Activated naive CD4-positive, alpha-beta T cell treated with anti-CD3 and anti-CD28 coated beads for 36 hours (primary cell): ENCODE data around the gene FAF1. TPM values are rescaled to one million over a fixed set of nuclear protein-coding genes. Genes with fewer than 3 reads are reported as not detected.
"Not testable (repeated sequence)": the region's sequence is repeated elsewhere in the genome, so short reads cannot be mapped to it uniquely, and the experiment has no call there.

Experiments
- CTCF ChIA-PET: fragments of 350-600 bp; sonication (Branson Sonifier 250); formaldehyde crosslinking; loops from one replicate; lab custom pipeline; 2021; ENCODE audit warnings: antibody characterized with exemption; lab: Charles Lee
- DNase-seq: peaks from one replicate; pipeline ENCODE4 v3.0.0-alpha.2; 2020
- H3K27ac Mint-ChIP-seq: one replicate; pipeline ENCODE4 v1.8.0; 2021; ENCODE audit warnings: mild to moderate bottlenecking, mixed read lengths
- H3K27me3 Mint-ChIP-seq: one replicate; pipeline ENCODE4 v1.8.0; 2021; ENCODE audit warnings: low read depth, mixed read lengths
- H3K36me3 Mint-ChIP-seq: one replicate; pipeline ENCODE4 v1.8.0; 2021; ENCODE audit warnings: low read depth, mixed read lengths
- H3K4me1 Mint-ChIP-seq: one replicate; pipeline ENCODE4 v1.8.0; 2021; ENCODE audit warnings: low read depth, mixed read lengths
- H3K4me3 Mint-ChIP-seq: one replicate; pipeline ENCODE4 v1.8.0; 2021; ENCODE audit warnings: mild to moderate bottlenecking, moderate library complexity, mixed read lengths
- H3K9me3 Mint-ChIP-seq: one replicate; pipeline ENCODE4 v1.8.0; 2021; ENCODE audit warnings: mixed read lengths
- intact Hi-C: fragments of 100-400 bp; cut with micrococcal nuclease; formaldehyde crosslinking; loops from one replicate; pipeline ENCODE4 v1.15.1; 2023
- total RNA-seq, 2 experiments: library from RNA; stranded (reverse); gene quantifications; one replicate each; pipeline ENCODE4 v1.2.3, GENCODE V29; 2021

The FAF1 gene
- total RNA-seq, 2 experiments from 2014 or later: 87.9 to 90.1 TPM

DNA sequence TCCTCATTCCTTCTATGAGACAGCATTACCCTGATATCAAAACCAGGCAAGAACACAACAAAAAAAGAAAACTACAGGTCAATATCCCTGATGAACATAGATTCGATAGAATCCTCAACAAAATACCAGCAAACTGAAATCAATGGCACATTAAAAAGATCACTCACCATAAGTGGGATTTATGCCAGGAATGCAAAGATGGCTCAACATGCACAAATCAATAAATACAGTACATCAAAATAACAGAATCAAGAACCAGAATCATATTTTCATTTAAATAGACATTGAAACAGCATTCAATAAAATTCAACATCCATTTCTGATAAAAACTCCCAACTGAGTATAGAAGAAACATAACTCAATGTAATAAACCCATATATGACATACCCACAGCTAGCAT is 36.5 kb downstream of the FAF1 start:
- CTCF ChIA-PET: no interaction called here
- no peak for DNase-seq
- H3K27ac Mint-ChIP-seq: no peak overlapping the region

DNA sequence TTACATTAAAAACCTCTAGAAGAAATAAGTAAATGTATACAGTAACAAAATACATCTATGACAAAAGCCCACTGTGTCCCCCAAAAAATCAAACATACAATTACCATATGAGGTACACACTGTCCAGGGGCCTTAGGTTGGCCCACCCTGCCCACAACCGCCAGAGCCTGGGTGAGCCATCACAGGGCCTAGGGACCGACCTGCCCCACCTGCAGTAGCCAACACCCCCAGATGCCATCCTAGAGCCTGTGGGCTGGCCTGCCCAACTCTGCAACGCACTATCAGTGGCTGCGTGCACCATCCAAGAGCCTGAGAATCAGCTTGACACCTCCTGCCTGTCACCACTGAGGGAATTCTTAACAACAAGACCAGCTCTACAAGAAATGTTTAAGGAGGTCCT is 39.0 kb downstream of the FAF1 start:
- intact Hi-C loops: no loop called here

More for the DNA sequence above, 36.5 kb downstream of the FAF1 start:
- Mint-ChIP-seq H3K27me3 (no peaks in the 10 kb centered on the region), H3K4me1 (peaks cover 12% of the 10 kb centered on the region), H3K36me3 (peaks cover 21% of the 10 kb centered on the region), H3K4me3 (no peak overlapping the region), H3K9me3 (peaks cover 17% of the 10 kb centered on the region)
- intact Hi-C loops: no loop called here

DNA sequence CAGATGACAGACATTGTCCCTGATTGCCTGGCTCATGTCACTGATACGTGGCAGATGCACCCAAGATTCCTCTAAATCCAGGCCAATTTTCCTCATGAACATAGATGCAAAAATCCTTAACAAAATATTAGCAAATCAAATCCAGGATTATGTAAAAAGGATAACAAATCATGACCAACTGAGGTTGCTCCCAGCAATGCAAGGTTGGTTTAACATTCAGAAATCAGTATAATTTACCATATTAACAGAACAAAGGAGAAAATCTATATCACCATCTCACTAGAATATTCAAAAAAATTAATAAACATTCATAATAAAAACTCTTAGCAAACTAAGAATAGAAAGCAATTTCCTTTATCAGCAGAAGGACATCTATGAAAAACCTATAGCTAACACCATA is 39.7 kb downstream of the FAF1 start:
- DNase-seq: no peak
- no peak overlapping the region for H3K27ac Mint-ChIP-seq
- intact Hi-C loops: no loop called here
- H3K27me3 Mint-ChIP-seq: no peaks in the 10 kb centered on the region
- CTCF ChIA-PET: interaction anchor here (1.3 kb wide), 1 partner anchor 9 kb away, joined by 3 read pairs; no protein-coding TSS in a partner anchor
- H3K36me3 Mint-ChIP-seq: peaks cover 21% of the 10 kb centered on the region
- peaks cover 15% of the 10 kb centered on the region for H3K4me1 Mint-ChIP-seq
- peaks cover 17% of the 10 kb centered on the region for H3K9me3 Mint-ChIP-seq
- no peak overlapping the region for H3K4me3 Mint-ChIP-seq

More for the DNA sequence above, 39.0 kb downstream of the FAF1 start:
- CTCF ChIA-PET: interaction anchor here (1.3 kb wide), 1 partner anchor 9 kb away, joined by 3 read pairs; no protein-coding TSS in a partner anchor
- H3K4me3 Mint-ChIP-seq: no peak overlapping the region
- peaks cover 17% of the 10 kb centered on the region for H3K9me3 Mint-ChIP-seq
- H3K27ac Mint-ChIP-seq: no peak overlapping the region
- peaks cover 21% of the 10 kb centered on the region for H3K36me3 Mint-ChIP-seq
- H3K27me3 Mint-ChIP-seq: no peaks in the 10 kb centered on the region
- peaks cover 15% of the 10 kb centered on the region for H3K4me1 Mint-ChIP-seq
- no peak for DNase-seq

DNA sequence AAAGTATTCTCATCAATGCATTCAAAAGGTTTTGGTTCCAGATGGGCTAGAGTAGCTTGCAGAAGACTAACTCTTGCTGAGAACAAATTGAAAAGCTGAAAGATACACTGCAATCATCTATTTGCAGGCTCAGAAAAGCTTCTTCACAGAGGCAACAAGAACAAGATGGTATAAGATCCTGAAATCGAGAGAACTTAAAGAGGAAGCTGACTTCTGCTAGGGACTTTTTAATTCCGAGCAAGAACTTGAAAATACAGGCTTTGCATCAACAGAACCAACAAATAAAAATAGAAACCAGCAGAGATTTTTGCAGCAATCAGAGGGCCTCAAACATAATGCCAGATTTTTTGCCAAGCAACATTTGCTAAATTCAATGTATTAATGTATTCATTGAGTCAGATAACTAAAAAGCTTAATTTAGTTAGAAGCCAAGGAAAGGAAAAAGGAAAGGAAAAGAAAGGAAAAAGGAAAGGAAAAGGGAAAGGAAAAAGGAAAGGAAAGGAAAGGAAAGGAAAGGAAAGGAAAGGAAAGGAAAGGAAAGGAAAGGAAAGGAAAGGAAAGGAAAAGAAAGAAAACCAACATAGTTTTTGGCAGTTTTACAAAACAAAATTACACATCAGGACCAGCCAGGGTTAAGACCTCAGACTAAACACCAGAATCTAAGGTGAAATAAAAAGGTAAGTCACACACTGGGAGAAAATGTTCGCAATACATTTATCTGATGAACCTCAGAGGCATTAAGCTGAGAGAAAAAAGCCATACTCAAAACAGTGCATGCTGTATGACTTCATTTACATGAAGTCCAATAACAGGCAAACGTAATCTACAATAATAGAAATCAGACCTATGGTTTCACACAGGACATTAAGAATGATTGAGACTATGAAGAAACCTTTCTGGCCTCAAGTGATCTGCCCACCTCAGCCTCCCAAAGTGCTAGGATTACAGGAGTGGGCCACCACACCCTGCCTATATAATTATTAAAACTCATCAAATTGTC is 42.6 kb downstream of the FAF1 start:
- Mint-ChIP-seq H3K4me3 (no peak overlapping the region), H3K36me3 (peaks cover 6% of the 10 kb centered on the region), H3K27ac (no peak overlapping the region), H3K9me3 (peaks cover 3% of the 10 kb centered on the region), H3K4me1 (peaks cover 11% of the 10 kb centered on the region), H3K27me3 (no peaks in the 10 kb centered on the region)
- DNase-seq: no peak
- intact Hi-C loops: no loop called here
- CTCF ChIA-PET: interaction anchor here (1.9 kb wide), 1 partner anchor 12 kb away, joined by 5 read pairs; no protein-coding TSS in a partner anchor

DNA sequence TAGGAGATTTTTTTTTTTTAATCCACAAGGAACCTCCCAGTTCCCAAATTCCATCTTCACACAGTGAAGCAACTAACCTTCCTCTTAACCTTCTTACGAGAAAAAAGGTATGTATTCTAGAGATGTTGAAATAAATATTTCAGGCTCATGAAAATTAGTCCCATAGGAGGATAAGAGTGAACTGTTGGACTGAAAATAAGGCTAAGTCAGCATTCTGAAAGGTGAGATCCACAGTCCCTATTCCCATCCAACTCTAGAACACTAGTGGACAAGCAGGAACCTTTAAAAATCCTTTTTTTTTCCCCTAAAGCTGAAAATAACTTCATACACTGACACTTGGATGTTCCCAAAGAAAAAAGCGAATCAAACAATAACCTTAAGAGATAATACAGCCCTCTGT is 44.4 kb downstream of the FAF1 start:
- Mint-ChIP-seq H3K4me1 (peaks cover 6% of the 10 kb centered on the region), H3K36me3 (peaks cover 3% of the 10 kb centered on the region), H3K27ac (no peak overlapping the region), H3K27me3 (no peaks in the 10 kb centered on the region), H3K9me3 (no peaks in the 10 kb centered on the region), H3K4me3 (no peak overlapping the region)
- CTCF ChIA-PET: interaction anchor here (1.9 kb wide), 1 partner anchor 14 kb away, joined by 5 read pairs; no protein-coding TSS in a partner anchor
- no peak for DNase-seq
- intact Hi-C loops: no loop called here

DNA sequence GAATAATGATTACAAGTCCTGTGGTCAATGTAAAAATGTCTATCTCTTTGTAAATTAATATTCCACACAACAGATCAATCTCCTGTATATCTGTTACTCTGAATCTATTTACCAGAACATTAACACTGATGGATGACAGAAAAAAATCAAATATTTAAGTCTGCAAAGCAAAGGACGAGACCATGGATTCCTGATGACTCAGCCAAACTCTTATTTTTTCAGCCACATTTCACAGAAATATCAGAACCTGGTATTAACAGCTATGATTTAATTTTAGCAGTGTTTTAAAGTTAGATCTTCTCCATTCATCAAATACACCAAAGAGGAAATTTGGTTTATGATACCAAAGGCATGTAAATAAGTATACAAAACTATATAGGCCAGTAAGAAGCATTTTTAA is 46.1 kb downstream of the FAF1 start:
- H3K27me3 Mint-ChIP-seq: no peaks in the 10 kb centered on the region
- H3K36me3 Mint-ChIP-seq: peaks cover 8% of the 10 kb centered on the region
- peaks cover 6% of the 10 kb centered on the region for H3K4me1 Mint-ChIP-seq
- no peak overlapping the region for H3K27ac Mint-ChIP-seq
- intact Hi-C loops: no loop called here
- no peak for DNase-seq
- CTCF ChIA-PET: no interaction called here
- H3K9me3 Mint-ChIP-seq: peaks cover 3% of the 10 kb centered on the region
- H3K4me3 Mint-ChIP-seq: no peak overlapping the region

DNA sequence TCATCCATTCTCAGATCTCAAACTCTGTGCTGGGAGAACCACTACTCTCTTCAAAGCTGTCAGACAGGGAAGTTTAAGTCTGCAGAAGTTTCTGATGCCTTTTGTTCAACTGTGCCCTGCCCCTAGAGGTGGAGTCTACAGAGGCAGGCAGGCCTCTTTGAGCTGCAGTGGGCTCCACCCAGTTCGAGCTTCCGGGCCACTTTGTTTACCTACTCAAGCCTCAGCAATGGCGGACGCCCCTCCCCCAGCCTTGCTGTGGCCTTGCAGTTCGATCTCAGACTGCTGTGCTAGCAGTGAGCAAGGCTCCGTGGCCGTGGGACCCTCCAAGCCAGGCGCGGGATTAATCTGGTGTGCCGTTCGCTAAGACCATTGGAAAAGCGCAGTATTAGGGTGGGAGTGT is 49.7 kb downstream of the FAF1 start:
- peaks cover 18% of the 10 kb centered on the region for H3K9me3 Mint-ChIP-seq
- H3K27me3 Mint-ChIP-seq, H3K27ac Mint-ChIP-seq, H3K4me3 Mint-ChIP-seq, CTCF ChIA-PET, H3K4me1 Mint-ChIP-seq, DNase-seq, intact Hi-C loops: not testable (repeated sequence)
- peaks cover 15% of the 10 kb centered on the region for H3K36me3 Mint-ChIP-seq

DNA sequence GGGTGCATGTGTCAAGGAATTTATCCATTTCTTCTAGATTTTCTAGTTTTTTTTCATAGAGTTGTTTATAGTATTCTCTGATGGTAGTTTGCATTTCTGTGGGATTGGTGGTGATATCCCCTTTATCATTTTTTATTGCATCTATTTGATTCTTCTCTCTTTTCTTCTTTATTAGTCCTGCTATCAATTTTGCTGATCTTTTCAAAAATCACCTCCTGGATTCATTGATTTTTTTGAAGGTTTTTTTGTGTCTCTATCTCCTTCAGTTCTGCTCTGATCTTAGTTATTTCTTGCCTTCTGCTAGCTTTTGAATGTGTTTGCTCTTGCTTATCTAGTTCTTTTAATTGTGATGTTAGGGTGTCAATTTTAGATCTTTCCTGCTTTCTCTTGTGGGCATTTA is 52.5 kb downstream of the FAF1 start:
- H3K27me3 Mint-ChIP-seq, H3K4me3 Mint-ChIP-seq, DNase-seq, CTCF ChIA-PET, intact Hi-C loops, H3K27ac Mint-ChIP-seq: not testable (repeated sequence)
- Mint-ChIP-seq H3K9me3 (peaks cover 18% of the 10 kb centered on the region), H3K4me1 (peaks cover 13% of the 10 kb centered on the region), H3K36me3 (peaks cover 15% of the 10 kb centered on the region)

DNA sequence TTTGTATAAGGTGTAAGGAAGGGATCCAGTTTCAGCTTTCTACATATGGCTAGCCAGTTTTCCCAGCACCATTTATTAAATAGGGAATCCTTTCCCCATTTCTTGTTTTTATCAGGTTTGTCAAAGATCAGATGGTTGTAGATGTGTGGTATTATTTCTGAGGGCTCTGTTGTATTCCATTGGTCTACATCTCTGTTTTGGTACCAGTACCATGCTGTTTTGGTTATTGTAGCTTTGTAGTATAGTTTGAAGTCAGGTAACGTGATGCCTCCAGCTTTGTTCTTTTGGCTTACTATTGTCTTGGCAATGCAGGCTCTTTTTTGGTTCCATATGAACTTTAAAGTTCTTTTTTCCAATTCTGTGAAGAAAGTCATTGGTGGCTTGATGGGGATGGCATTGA is 54.0 kb downstream of the FAF1 start:
- H3K4me3 Mint-ChIP-seq, DNase-seq, H3K27me3 Mint-ChIP-seq, H3K27ac Mint-ChIP-seq, CTCF ChIA-PET, intact Hi-C loops: not testable (repeated sequence)
- Mint-ChIP-seq H3K4me1 (peaks cover 13% of the 10 kb centered on the region), H3K36me3 (peaks cover 15% of the 10 kb centered on the region), H3K9me3 (peaks cover 18% of the 10 kb centered on the region)

DNA sequence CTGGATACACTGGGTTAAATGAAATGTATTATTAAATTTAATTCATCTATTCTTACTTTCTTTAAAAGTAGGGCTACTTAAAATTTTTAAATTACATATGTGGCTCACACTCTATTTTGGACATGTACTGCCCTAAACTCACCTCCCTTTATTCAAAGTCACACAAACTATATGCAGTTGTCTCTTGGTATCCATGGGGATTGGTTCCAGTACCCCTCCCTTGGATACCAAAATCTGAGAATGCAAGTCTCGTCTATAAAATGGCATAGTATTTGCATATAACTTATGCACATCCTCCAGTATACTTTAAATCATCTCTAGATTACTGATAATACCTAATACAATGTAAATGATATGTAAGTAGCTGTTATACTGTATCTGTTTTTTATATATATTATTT is 57.6 kb downstream of the FAF1 start:
- CTCF ChIA-PET: no interaction called here
- peaks cover 16% of the 10 kb centered on the region for H3K4me1 Mint-ChIP-seq
- DNase-seq: no peak
- intact Hi-C loops: no loop called here
- no peak overlapping the region for H3K4me3 Mint-ChIP-seq
- peaks cover 9% of the 10 kb centered on the region for H3K9me3 Mint-ChIP-seq
- no peaks in the 10 kb centered on the region for H3K27me3 Mint-ChIP-seq
- H3K27ac Mint-ChIP-seq: no peak overlapping the region
- H3K36me3 Mint-ChIP-seq: peaks cover 10% of the 10 kb centered on the region

DNA sequence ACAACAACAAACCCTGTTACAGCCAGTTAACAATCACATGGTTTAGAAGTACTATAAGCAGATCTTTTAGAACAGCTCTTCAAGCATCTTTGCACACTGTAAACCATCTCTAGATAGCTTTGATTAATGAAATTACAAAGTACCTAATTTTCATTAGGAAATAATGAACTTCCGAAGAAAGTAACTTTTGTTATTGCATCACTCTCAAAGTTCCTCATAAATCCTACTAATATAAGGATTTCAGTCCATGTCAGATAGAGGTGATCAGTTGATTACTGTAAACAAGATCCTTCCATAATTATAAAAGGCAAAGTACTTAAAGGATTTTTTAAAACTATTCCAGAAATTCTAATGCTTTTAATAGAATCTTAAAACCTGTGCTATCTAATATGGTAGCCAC is 58.2 kb downstream of the FAF1 start:
- H3K27ac Mint-ChIP-seq: no peak overlapping the region
- no peak overlapping the region for H3K4me3 Mint-ChIP-seq
- CTCF ChIA-PET: no interaction called here

DNA sequence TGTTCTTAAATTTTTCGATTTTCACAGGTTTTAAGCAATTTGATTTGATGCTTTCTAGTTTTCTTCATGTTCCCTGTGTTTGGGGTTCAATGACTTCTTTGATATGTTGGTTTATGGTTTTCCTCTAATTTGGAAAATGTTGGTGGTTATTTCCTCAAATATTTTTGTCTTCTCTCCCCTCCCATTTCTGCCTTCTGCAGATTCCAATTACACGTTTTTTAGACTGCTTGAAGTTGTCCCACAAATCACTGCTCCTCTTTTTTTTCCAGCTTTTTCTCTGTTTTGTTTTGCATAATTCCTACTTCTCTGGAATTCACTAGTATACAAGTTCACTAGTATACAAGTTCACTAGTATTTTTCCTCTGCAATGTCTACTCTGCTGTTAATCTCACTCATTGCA is 61.3 kb downstream of the FAF1 start:
- Mint-ChIP-seq H3K36me3 (peaks cover 10% of the 10 kb centered on the region), H3K4me1 (peaks cover 20% of the 10 kb centered on the region), H3K27me3 (no peaks in the 10 kb centered on the region), H3K27ac (no peak overlapping the region), H3K9me3 (no peaks in the 10 kb centered on the region), H3K4me3 (no peak overlapping the region)
- CTCF ChIA-PET: interaction anchor here (1.6 kb wide), 1 partner anchor 26 kb away, joined by 3 read pairs; no protein-coding TSS in a partner anchor
- intact Hi-C loops: no loop called here
- no peak for DNase-seq

More for the DNA sequence above, 58.2 kb downstream of the FAF1 start:
- intact Hi-C loops: no loop called here
- H3K9me3 Mint-ChIP-seq: peaks cover 9% of the 10 kb centered on the region
- peaks cover 16% of the 10 kb centered on the region for H3K4me1 Mint-ChIP-seq
- H3K27me3 Mint-ChIP-seq: no peaks in the 10 kb centered on the region
- peaks cover 7% of the 10 kb centered on the region for H3K36me3 Mint-ChIP-seq
- no peak for DNase-seq
